ENCODE data around the gene MGAT4B. TPM values are rescaled to one million over a fixed set of nuclear protein-coding genes. Genes with fewer than 3 reads are reported as not detected.

Gene MGAT4B
- total and polyA plus RNA-seq, 2 of the 13 experiments (the other 11 are each of a cell fraction or from before 2014, with no cell fraction given): 93.5 to 130 TPM

DNA sequence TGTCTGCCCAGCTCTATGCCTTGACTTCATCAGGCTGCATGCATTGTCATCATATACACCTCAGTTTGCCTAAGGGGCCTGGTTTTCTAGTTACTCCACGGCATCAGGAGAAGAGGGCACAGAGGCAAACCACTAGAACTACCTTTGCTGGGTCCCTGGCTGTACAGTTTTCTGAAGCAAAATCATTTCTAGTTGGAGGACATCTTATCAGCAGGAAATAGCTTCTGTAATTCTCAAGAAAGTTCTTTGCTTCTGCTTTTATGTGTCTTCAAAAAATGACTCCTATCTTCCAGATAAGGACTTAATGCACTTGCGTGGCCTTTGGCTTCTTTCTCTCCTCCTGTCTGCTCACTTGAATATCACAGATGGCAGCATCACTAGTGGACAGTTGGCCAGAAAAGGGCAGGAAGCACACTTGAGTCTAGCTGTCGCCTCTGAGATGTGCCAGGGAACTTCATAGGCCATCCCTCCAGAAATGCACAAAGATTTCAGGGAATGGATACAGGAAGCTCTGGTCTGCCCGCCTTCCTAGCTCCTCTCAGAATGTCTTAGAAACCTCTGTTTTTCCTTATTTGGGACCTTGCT lies 35.3 kb downstream of the MGAT4B start:
- CTCF ChIA-PET (ENCODE audit: low intra/inter-chr PET ratio, low total read pairs): no interaction called here
- no TSS peak for BruUV-seq (replicated peaks)
- POLR2A ChIA-PET: no interaction called here
- no peak overlapping the region for H3K27ac ChIP-seq (ENCODE audit: extremely low read length, insufficient read depth, low read length)
- peaks cover 6% of the 10 kb centered on the region for H3K79me2 ChIP-seq (ENCODE audit: insufficient read depth, low read length)
- no peak overlapping the region for H3K4me2 ChIP-seq (ENCODE audit: low read depth, low read length)
- in situ Hi-C loops (cut with HindIII; ENCODE audit: extremely low pct_ligation_motif_present, low pct_unique_long_range_greater_than_20kb): loop anchor here (25.0 kb wide), 1 partner anchor 316 kb away; no protein-coding TSS in a partner anchor
- H2AFZ ChIP-seq (ENCODE audit: low read length): no peak overlapping the region
- TF ChIP-seq, protein P1, sequence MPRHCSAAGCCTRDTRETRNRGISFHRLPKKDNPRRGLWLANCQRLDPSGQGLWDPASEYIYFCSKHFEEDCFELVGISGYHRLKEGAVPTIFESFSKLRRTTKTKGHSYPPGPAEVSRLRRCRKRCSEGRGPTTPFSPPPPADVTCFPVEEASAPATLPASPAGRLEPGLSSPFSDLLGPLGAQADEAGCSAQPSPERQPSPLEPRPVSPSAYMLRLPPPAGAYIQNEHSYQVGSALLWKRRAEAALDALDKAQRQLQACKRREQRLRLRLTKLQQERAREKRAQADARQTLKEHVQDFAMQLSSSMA (CRISPR knock-in tag; IDR thresholded peaks at IDR 0.05): no peak
- TF ChIP-seq ZMYM3 (CRISPR knock-in tag; IDR thresholded peaks at IDR 0.05) (no peak), GLI4 (CRISPR knock-in tag; IDR thresholded peaks at IDR 0.05; ENCODE audit: borderline replicate concordance) (no peak), SNAPC5 (CRISPR knock-in tag; IDR thresholded peaks at IDR 0.05; ENCODE audit: borderline replicate concordance) (no peak), ZNF225 (CRISPR knock-in tag; IDR thresholded peaks at IDR 0.05) (no peak), ZMYM2 (CRISPR knock-in tag; IDR thresholded peaks at IDR 0.05) (no peak), CBX1 (IDR thresholded peaks at IDR 0.05; ENCODE audit: low read depth) (no peak), ZNF12 (CRISPR knock-in tag; IDR thresholded peaks at IDR 0.05) (no peak), ZNF543 (CRISPR knock-in tag; IDR thresholded peaks at IDR 0.05) (no peak), ZBTB8A (CRISPR knock-in tag; IDR thresholded peaks at IDR 0.05; ENCODE audit: borderline replicate concordance, low read depth) (no peak), ZNF331 (CRISPR knock-in tag; IDR thresholded peaks at IDR 0.05) (no peak), DNMT1 (CRISPR knock-in tag; IDR thresholded peaks at IDR 0.05) (no peak), ZNF143 (CRISPR knock-in tag; IDR thresholded peaks at IDR 0.05) (no peak), MTF2 (CRISPR knock-in tag; IDR thresholded peaks at IDR 0.05; ENCODE audit: borderline replicate concordance) (no peak), MXI1 (IDR thresholded peaks at IDR 0.05; ENCODE audit: borderline replicate concordance, low read depth, low read length) (no peak), NR1H2 (CRISPR knock-in tag; IDR thresholded peaks at IDR 0.05; ENCODE audit: borderline replicate concordance, low read depth) (no peak), MTF1 (CRISPR knock-in tag; IDR thresholded peaks at IDR 0.05) (no peak), FOXC1 (CRISPR knock-in tag; IDR thresholded peaks at IDR 0.05; ENCODE audit: borderline replicate concordance) (no peak), DMAP1 (CRISPR knock-in tag; IDR thresholded peaks at IDR 0.05) (no peak)
- TF ChIP-seq, protein P2, sequence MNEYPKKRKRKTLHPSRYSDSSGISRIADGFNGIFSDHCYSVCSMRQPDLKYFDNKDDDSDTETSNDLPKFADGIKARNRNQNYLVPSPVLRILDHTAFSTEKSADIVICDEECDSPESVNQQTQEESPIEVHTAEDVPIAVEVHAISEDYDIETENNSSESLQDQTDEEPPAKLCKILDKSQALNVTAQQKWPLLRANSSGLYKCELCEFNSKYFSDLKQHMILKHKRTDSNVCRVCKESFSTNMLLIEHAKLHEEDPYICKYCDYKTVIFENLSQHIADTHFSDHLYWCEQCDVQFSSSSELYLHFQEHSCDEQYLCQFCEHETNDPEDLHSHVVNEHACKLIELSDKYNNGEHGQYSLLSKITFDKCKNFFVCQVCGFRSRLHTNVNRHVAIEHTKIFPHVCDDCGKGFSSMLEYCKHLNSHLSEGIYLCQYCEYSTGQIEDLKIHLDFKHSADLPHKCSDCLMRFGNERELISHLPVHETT (CRISPR knock-in tag; conservative IDR thresholded peaks at IDR 0.05): no peak
- H3K9ac ChIP-seq (ENCODE audit: insufficient read depth, low read depth, low read length): no peak overlapping the region
- FAIRE-seq: no peak
- peaks cover 40 to 90% of the 10 kb centered on the region in 2 experiments for H3K36me3 ChIP-seq (replicated peaks in 1 of 2; ENCODE audit: control insufficient read depth in 1 of 2, insufficient read depth in 2 of 2, low read length in 2 of 2)
- DNase-seq (ENCODE audit: low spot score): no peak
- ATAC-seq: no peak
- no peak overlapping the region for H3K4me3 ChIP-seq (replicated peaks in 1 of 3; ENCODE audit: insufficient read depth in 1 of 3, low read depth in 2 of 3, low read length in 3 of 3)
- intact Hi-C loops (cut with micrococcal nuclease; ENCODE audit: unreplicated experiment): no loop called here
- H3K4me1 ChIP-seq (ENCODE audit: insufficient read depth, low read length): no peaks in the 10 kb centered on the region
- H3K9me3 ChIP-seq (ENCODE audit: low read length): no peaks in the 10 kb centered on the region
- H4K20me1 ChIP-seq (ENCODE audit: insufficient read depth, low read length): no peaks in the 10 kb centered on the region
- WGBS (ENCODE audit: low lambda C conversion rate): 89% methylated on average over 4 of the region's 4 CpGs
- no peaks in the 10 kb centered on the region for H3K27me3 ChIP-seq (ENCODE audit: control insufficient read depth in 1 of 2, insufficient read depth in 2 of 2, low read length in 2 of 2)

Measured in HepG2 (cell line).